ENCODE measurements around the gene MROH2B.

The MROH2B gene

DNA sequence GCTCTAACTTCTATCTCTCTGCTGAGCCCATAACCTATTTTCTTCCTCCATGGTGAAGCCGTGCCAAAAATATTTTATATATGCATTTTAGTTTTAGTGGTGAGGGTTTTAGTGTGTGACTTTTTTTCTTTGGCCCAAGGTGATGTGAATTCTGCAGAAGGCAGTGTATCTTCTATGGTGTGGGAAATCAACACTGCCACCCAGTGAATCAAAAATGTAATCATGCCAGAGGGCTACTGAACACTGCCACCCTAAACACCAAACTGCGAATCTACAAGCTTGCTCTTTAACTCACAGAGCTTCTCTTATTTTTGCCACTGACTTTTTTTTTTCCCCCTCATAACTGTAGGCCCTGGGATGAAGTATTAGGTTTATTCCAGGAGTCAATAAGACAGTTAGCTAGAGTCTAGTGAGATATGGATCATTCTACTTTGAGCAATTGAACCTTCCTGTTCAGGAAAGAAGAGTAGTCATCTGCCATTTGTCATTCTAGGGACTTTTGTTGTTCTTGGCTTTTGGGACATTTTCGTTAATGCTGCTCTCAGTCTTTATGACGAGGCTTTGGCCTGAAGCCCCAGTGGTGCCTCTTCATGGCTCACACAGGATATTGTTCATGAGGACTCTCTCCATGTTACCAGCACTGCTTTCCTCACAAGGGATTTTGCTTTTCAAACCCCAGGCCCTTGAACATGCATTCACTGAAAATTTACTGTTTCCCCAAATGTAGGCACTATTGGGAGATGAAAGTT is 108.8 kb downstream of the MROH2B start:
- DNase-seq: no peak

DNA sequence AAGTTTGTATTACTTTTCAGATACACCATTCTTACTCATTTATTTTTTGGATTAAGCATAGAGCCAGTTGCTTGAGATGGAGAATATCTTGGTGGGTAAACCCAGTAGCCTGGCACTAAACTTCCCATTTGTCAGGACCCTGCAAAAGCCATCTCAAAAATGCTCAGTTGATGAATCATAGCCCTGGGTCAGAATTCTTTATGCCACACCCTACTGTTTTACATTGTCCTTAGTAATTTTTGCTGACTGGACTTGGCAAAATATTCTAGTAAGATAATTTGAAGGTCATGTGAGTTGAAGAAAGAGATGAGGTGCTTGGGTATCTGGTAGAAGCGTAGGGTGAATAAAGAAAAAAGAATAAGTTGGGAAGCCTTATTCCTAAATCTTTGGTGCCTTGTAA is 111.1 kb downstream of the MROH2B start:
- no peak for DNase-seq

DNA sequence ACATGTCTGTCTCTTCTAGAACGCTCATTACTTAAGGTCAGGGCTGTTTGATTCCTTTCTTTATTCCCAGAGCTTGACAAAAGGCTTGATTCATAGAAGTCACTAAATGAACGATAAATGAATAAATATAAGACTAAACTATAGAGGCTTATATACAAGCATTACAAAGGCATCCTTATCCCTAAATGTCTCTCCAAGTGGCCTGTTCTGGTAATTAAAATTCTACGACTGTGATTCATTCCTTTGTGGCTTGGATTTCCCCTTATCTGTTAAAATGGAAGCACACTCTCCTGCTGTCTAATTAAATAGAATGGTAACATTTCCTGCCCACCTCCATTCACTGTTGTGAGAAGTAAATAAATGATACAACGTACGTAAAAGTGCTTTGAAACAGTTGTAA is 112.3 kb downstream of the MROH2B start:
- no peak for DNase-seq

DNA sequence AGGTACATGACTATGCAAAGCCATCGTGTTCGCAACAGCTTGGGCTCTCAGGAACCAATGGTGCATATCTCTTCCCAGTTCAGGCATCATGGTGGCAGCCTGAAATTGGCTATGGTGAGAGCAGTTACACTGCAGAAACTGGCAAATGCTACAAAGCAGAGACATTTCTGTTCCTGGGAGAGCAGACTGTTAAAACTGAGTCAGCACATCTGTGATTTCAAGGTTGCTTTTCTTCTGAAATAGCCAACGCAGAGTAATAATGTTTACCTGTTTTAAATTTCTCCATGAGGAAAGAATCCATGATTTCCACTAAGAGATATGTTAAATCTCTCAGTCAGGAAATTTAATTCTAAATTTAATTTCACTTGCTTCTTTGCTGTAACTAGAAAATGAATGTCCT is 114.1 kb downstream of the MROH2B start:
- no peak for DNase-seq

DNA sequence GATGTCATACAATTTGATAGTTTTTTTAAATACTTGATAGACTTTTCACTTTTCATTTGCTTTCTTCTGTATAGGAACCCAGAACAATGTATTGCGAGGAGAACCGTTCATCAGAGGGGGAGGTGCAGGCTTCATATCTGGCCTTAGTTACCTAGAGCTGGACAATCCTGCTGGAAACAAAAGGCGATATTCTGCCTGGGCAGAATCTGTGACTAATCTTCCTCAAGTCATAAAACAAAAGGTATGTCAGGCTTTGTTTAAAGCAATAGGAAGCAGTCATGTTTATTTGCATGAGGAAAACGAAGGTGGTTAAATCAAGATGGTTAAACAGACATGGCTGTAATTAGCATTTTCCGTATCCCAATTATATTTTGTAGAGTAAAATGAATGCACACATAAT is 115.8 kb downstream of the MROH2B start:
- DNase-seq: no peak
